Fibroblast of lung (primary cell): ENCODE measurements around the gene SUSD5.

Experiments
- EZH2 ChIP-seq: IDR thresholded peaks from 2 replicates; pipeline ENCODE4 v1.5.1; 2012; ENCODE audit warnings: low read length, control low read depth, mild to moderate bottlenecking; ENCODE audit errors: missing control alignments
- TF ChIP-seq, protein P1 (sequence below), 2 donors: IDR thresholded peaks in 1 of 2; conservative IDR thresholded peaks in 1 of 2; 1 replicate in 1 of 2; 2 replicates in 1 of 2; pipeline ENCODE4 v1.5.1; 2011 to 2012; ENCODE audit warnings: low read length in 2 of 2, control low read depth in 1 of 2, inconsistent platforms in 1 of 2, low read depth in 1 of 2, mild to moderate bottlenecking in 1 of 2

DNA sequence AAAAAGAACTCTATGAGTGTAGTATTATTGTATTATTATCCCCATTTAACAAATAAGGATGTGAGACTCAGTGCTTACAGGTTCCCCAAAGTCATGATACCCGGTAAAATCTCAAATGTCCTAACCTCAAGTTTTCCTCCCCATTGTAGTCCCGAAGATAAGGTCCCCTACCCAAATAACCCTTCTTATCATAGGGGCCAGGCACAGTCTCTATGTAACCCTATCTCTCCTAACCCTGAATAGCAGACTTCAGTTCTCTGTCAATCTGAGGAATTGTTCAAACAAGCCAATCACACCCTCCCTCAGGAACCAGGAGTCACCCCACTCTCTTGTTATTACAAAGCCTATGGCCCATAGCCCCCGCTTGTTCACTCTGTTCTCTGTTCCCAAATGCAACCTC, 10.5 kb upstream of the SUSD5 start:
- TF ChIP-seq, protein P1, sequence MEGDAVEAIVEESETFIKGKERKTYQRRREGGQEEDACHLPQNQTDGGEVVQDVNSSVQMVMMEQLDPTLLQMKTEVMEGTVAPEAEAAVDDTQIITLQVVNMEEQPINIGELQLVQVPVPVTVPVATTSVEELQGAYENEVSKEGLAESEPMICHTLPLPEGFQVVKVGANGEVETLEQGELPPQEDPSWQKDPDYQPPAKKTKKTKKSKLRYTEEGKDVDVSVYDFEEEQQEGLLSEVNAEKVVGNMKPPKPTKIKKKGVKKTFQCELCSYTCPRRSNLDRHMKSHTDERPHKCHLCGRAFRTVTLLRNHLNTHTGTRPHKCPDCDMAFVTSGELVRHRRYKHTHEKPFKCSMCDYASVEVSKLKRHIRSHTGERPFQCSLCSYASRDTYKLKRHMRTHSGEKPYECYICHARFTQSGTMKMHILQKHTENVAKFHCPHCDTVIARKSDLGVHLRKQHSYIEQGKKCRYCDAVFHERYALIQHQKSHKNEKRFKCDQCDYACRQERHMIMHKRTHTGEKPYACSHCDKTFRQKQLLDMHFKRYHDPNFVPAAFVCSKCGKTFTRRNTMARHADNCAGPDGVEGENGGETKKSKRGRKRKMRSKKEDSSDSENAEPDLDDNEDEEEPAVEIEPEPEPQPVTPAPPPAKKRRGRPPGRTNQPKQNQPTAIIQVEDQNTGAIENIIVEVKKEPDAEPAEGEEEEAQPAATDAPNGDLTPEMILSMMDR (conservative IDR thresholded peaks at IDR 0.05 in 1 of 2, IDR thresholded peaks at IDR 0.05 in 1 of 2; ENCODE audit: low read depth in 1 of 2, low read length in 2 of 2): no peak
- no peak for TF ChIP-seq EZH2
